DMS53 (cell line): ENCODE results near the gene PADI3.
"Not testable (repeated sequence)": the region's sequence is repeated elsewhere in the genome, so short reads cannot be mapped to it uniquely, and the experiment has no call there.

Source experiments
- DNase-seq: peaks from one replicate; lab custom pipeline; 2025; lab: John Stamatoyannopoulos, UW

Gene PADI3

GRCh38 chr1:17304151-17304825 is 55.4 kb downstream of the PADI3 start:
- no peak for DNase-seq

- no peak for DNase-seq
These were observed 55.9 kb downstream of the PADI3 start for GRCh38 chr1:17304826-17305175.

GRCh38 chr1:17305576-17306095 is 56.7 kb downstream of the PADI3 start:
- no peak for DNase-seq

- DNase-seq = no peak
These were observed 57.5 kb downstream of the PADI3 start for GRCh38 chr1:17306407-17306806.

GRCh38 chr1:17306921-17307320 is 58.0 kb downstream of the PADI3 start:
- DNase-seq = no peak

GRCh38 chr1:17307329-17307728 is 58.4 kb downstream of the PADI3 start:
- no peak for DNase-seq

GRCh38 chr1:17307946-17308345 is 59.0 kb downstream of the PADI3 start, which contains the start of gene PADI4:
Gene PADI4, plus strand, starts transcription at chr1:17308197. Its CDS starts 26 bp downstream, at chr1:17308223.
- DNase-seq = no peak

GRCh38 chr1:17308593-17308992 is 59.7 kb downstream of the PADI3 start:
- DNase-seq = no peak

- no peak for DNase-seq
These were observed 60.6 kb downstream of the PADI3 start for GRCh38 chr1:17309426-17310067.

GRCh38 chr1:17310068-17310640 is 61.3 kb downstream of the PADI3 start:
- DNase-seq = no peak

GRCh38 chr1:17313530-17314309 is 64.8 kb downstream of the PADI3 start:
- no peak for DNase-seq

- DNase-seq = peak; percentile 31
These were observed 65.6 kb downstream of the PADI3 start for GRCh38 chr1:17314491-17314971.

GRCh38 chr1:17315542-17316130 is 66.7 kb downstream of the PADI3 start:
- DNase-seq = no peak

GRCh38 chr1:17316704-17317103 is 67.8 kb downstream of the PADI3 start:
- no peak for DNase-seq

- DNase-seq = no peak
These were observed 69.4 kb downstream of the PADI3 start for GRCh38 chr1:17318262-17318661.

- DNase-seq = no peak
These were observed 70.9 kb downstream of the PADI3 start for GRCh38 chr1:17319561-17320350.

- DNase-seq = not testable (repeated sequence)
These were observed 73.0 kb downstream of the PADI3 start for GRCh38 chr1:17321857-17322390.

GRCh38 chr1:17328855-17329254 is 80.0 kb downstream of the PADI3 start:
- no peak for DNase-seq

GRCh38 chr1:17329610-17330009 is 80.7 kb downstream of the PADI3 start:
- DNase-seq = no peak

- no peak for DNase-seq
These were observed 82.0 kb downstream of the PADI3 start for GRCh38 chr1:17330856-17331255.

GRCh38 chr1:17333081-17333480 is 84.2 kb downstream of the PADI3 start:
- DNase-seq = no peak
